M059J (cell line): ENCODE measurements around the gene PDE1A. TPM values are rescaled to one million over a fixed set of nuclear protein-coding genes. Genes with fewer than 3 reads are reported as not detected.

Experiments used
- DNase-seq: peaks from one replicate; pipeline ENCODE4 v3.0.0-alpha.2; 2012; ENCODE audit warnings: low read depth
- total RNA-seq: library from RNA; depleted of rRNA; stranded (reverse); fragments of >200 nt; shearing (Covaris generic); gene quantifications from 2 replicates; pipeline ENCODE4 v1.2.3, GENCODE V29; 2014

Gene PDE1A
- total RNA-seq, 1 experiment from 2014 or later = 4.8 TPM

DNA sequence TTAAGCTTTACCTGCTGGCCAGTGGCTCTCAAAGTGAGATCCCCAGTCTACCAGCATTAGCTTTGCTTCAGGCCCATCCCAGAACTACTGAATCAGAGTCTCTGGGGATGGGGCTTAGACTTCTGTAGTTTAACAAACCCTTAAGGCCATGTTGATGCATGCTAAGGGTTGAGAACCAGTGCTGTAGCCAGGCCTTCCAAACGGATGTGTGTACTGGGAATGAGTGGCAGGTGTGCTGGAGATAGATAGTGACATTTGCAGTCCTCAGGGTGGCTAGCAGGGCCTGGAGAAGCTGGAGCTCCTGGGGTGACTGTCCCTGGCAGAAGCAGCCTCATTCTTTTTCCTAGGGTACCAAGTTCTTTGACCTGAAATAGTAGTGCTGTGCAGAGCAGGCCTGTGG, 292.6 kb downstream of the PDE1A start:
- DNase-seq = no peak

GRCh38 chr2:182133195-182133891, 293.5 kb downstream of the PDE1A start:
- DNase-seq = peak; percentile 58

- DNase-seq = peak; percentile 32
Observed at GRCh38 chr2:182132605-182133004, 294.2 kb downstream of the PDE1A start.

DNA sequence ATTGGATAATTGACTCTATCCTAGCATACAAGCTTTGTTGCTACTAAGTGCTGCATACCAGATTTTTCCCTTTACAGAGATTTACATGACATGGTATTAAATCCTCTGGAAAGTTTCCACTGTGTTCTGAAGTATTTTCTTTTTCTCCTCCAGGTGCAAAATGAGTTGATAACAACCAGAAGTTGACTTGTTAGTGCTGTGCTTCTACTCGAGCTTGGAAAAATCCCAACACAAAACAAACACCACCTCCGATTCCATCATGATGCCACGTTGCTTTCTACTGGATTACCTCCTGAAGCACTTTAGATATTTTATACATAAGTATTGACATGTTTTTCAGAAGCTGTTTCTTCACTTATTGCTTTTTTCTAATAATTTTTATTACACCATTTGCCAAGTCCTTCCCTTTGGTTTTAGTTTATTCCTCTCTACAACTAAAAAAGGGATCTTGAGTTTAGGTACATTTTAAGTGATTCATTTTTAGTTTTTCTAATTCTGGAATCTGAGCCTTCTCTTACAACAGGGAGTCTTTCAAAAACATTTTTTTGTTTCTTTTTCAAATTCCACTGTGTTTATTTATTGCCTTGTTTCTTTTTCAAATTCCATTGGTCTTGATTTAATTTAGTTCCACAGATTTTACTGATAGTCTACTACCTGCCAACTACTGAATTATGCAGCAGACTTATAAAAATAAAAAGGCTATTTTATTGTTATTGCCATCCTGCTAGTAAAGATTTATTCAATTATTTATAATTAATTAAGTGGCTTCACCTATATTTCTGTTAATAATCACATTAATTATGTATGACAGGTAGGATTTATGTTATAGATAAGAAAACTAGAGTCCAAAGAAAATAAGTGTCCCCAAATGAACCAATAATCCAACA, 297.8 kb downstream of the PDE1A start:
- DNase-seq = peak; percentile 47

DNA sequence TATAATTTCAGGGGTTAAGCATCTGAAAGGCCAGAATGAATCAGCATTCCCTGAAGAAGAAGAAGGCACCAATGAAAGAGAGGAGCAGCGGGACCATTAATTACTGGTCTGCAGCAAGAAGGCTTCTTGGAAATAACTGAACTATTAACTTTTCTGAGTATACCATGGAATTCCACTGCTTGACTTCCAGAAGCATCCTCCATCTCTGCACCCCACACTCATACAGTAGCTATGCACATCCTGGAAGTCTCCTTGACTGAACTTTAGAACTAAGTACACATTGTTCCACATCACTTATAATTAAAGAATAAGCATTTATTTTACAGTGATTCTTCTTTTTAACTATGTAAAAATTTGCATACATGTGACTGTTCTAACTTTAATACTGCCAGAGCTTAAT, 309.6 kb downstream of the PDE1A start:
- DNase-seq = peak; percentile 51

- DNase-seq = no peak
Observed at GRCh38 chr2:182116774-182117173, 310.1 kb downstream of the PDE1A start.

- peak; percentile 62 for DNase-seq
Observed at GRCh38 chr2:182115258-182115657, 311.6 kb downstream of the PDE1A start.

DNA sequence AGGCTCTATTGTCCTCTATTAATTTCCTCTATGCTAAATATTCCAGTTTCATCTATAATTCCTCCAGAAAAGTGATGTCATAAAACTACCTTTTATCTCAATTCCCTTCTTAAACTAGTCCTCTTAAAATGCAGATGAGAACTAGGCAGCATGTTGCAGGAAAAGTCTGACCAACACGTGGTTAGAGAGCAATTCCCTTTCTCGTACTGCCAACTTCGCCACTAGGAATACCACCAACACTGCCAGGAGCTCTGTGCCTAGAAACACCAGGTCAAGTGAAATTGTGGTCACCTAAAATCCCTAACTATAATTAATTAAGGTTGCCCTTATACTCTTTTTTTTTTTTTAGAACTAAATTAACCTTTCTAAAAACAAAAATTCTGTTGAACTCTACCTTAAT, 313.5 kb downstream of the PDE1A start:
- no peak for DNase-seq

GRCh38 chr2:182110347-182110746, 316.5 kb downstream of the PDE1A start:
- no peak for DNase-seq

GRCh38 chr2:182103526-182103925, 323.3 kb downstream of the PDE1A start:
- DNase-seq = peak; percentile 37

- DNase-seq = no peak
Observed at GRCh38 chr2:182101263-182101662, 325.6 kb downstream of the PDE1A start.

DNA sequence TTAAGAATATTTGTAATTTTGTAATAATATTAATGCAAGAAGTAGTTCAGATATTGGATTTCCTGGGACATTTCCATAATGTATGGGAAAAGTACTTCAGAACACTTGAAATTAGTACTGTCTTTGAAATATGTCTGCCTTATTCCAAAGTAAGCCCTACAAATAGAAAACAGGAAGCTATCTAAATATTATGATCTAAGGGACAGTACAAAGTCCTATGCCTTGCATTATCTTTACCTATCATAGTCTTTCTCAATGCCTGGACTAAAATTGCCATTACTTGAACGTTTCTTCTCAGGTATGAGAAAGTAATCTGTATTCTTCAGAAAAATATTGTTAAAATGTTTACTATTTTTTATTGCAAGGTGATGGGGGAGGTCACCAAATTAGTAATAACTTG, 328.2 kb downstream of the PDE1A start:
- no peak for DNase-seq

- DNase-seq = no peak
Observed at GRCh38 chr2:182097571-182098164, 329.2 kb downstream of the PDE1A start.

- no peak for DNase-seq
Observed at GRCh38 chr2:182090486-182090885, 336.4 kb downstream of the PDE1A start.
